ENCODE measurements around the gene IL17REL. TPM values are rescaled to one million over a fixed set of nuclear protein-coding genes. Genes with fewer than 3 reads are reported as not detected.
"Not testable (repeated sequence)": the region's sequence is repeated elsewhere in the genome, so short reads cannot be mapped to it uniquely, and the experiment has no call there.

Gene IL17REL
- total RNA-seq, 4 donors from 2014 or later: not detected

DNA sequence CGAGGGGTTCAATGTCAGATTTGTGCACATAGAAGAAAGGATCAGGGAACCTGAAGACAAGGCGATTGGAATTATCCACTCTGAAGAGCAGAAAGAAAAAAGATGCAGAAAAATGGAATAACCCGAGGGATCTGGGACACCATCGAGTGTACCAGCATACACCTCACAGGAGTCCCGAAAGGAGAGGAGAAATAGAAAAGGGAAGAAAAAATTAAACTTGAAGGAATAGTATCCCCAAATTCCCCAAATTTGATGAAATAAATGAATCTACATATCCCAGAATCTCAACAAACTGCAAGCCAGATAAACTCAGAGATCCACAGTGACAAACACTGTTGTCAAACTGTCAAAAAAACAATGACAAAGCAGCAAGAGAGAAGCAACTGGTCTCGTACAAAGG is 21.4 kb downstream of the IL17REL start:
- no peaks in the 10 kb centered on the region for H3K36me3 ChIP-seq
- H3K27ac ChIP-seq: no peak overlapping the region
- intact Hi-C loops (cut with DNase I): loop anchor here (5.0 kb wide), 1 partner anchor 64 kb away; no protein-coding TSS in a partner anchor
- peaks cover 0 to 15% (median 12%) of the 10 kb centered on the region in 3 donors for H3K9me3 ChIP-seq
- 80 to 81% methylated on average over 6 of the region's 6 CpGs for WGBS, 2 donors
- peaks cover 0 to 8% (median 3%) of the 10 kb centered on the region in 3 donors for H3K4me1 ChIP-seq
- TF ChIP-seq, protein P1, sequence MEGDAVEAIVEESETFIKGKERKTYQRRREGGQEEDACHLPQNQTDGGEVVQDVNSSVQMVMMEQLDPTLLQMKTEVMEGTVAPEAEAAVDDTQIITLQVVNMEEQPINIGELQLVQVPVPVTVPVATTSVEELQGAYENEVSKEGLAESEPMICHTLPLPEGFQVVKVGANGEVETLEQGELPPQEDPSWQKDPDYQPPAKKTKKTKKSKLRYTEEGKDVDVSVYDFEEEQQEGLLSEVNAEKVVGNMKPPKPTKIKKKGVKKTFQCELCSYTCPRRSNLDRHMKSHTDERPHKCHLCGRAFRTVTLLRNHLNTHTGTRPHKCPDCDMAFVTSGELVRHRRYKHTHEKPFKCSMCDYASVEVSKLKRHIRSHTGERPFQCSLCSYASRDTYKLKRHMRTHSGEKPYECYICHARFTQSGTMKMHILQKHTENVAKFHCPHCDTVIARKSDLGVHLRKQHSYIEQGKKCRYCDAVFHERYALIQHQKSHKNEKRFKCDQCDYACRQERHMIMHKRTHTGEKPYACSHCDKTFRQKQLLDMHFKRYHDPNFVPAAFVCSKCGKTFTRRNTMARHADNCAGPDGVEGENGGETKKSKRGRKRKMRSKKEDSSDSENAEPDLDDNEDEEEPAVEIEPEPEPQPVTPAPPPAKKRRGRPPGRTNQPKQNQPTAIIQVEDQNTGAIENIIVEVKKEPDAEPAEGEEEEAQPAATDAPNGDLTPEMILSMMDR (IDR thresholded peaks at IDR 0.05): no peak
- TF ChIP-seq POLR2A (IDR thresholded peaks at IDR 0.05): no peak
- no peak overlapping the region for H3K4me3 ChIP-seq
- H3K27me3 ChIP-seq: peaks cover 0 to 17% (median 0%) of the 10 kb centered on the region in 4 donors
- no peak for DNase-seq

DNA sequence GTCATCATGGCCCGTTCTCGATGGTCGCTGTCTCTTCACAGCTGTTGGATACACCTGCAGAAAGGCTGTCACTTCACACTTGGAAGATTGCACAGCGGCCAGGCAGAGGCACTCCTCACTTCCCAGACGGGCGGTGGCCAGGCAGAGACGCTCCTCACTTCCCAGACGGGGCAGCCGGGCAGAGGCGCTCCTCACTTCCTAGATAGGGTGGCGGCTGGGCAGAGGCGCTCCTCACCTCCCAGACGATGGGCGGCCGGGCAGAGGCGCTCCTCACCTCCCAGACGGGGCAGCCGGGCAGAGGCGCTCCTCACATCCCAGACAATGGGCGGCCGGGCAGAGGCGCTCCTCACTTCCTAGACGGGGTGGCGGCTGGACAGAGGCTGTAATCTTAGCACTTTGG is 22.7 kb downstream of the IL17REL start:
- not testable (repeated sequence) for DNase-seq, H3K27ac ChIP-seq, H3K36me3 ChIP-seq, H3K4me3 ChIP-seq, H3K4me1 ChIP-seq
- no CpG with 5 or more reads among the region's 24 CpGs for WGBS, 2 donors
- intact Hi-C loops (cut with DNase I): loop anchor here (5.0 kb wide), 1 partner anchor 63 kb away; no protein-coding TSS in a partner anchor
- H3K27me3 ChIP-seq: peaks cover 0 to 28% (median 0%) of the 10 kb centered on the region in 4 donors
- peaks cover 0 to 21% (median 16%) of the 10 kb centered on the region in 3 donors for H3K9me3 ChIP-seq

DNA sequence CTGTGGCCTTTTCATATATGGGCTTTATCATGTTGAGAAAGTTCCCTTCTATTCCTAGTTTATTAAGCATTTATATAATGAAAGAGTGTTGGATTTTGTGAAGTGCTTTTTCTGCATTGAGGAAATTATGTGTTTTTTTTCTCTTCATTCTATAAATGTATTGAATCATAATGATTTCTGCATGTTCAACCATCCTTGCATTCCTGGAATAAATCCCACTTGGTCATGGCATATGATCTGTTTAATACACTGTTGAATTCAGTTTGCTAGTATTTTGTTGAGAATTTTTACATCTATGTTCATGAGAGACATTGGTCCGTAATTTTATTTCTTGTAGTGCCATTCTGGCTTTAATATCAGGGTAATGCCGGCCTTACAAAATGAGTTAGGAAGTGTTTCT is 26.2 kb downstream of the IL17REL start:
- intact Hi-C loops (cut with DNase I): no loop called here
- no peak overlapping the region for H3K4me3 ChIP-seq
- H3K9me3 ChIP-seq: peaks cover 0 to 19% (median 15%) of the 10 kb centered on the region in 3 donors
- H3K27me3 ChIP-seq: peaks cover 6 to 63% (median 12%) of the 10 kb centered on the region in 4 donors
- DNase-seq: no peak
- TF ChIP-seq POLR2A (IDR thresholded peaks at IDR 0.05): no peak
- TF ChIP-seq, protein P1 (IDR thresholded peaks at IDR 0.05): no peak
- H3K4me1 ChIP-seq: peaks cover 8 to 12% (median 8%) of the 10 kb centered on the region in 3 donors
- 91 to 96% methylated on average over 2 of the region's 2 CpGs for WGBS, 2 donors
- H3K27ac ChIP-seq: no peak overlapping the region
- H3K36me3 ChIP-seq: no peaks in the 10 kb centered on the region

DNA sequence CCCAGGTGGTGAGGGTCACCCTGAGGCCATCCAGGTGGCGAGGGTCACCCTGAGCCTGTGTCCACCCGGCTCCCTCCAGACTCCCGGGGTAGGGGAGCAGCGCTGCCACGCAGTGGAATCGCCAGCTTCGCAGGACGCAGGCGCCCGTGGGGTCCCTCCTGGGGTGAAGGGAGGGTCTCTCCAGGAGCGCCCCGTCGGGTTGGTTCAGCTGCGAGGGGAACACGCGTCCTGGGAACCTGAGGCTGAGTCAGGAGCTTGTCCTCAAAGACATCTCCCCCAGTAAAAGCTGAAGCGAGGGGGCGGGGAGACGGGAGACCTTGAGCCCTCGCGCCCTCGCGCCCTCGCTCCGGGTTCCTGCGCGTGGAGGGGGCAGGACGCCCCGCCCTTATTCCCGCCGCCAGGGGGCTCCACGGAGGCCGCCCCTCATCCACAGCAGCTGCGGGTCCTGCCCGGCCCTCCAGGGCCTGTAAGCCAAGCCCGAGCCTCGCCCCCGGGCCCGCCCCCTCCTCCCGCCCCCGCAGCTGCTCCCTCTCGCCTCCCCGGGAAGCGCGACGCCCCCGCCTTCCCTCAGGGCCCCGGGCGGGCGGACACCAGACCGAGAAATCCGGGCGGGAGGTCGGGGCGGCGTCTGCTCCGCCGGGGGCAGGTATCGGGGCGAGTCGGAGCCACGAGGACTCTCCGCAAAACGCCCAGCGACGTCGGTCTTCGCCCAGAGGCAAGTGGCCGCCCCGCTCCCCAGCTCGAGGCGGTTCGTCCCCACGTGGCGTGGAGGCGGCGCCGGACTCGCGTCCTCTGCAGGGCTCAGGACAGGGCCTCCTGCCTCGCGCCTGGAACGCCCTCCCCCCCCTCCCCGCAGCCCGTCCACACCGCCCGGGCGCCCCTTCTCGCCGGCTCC is 29.2 kb downstream of the IL17REL start:
- Histone ChIP-seq H3K4me1 (peaks cover 8 to 12% (median 8%) of the 10 kb centered on the region in 3 donors), H3K9me3 (peaks cover 0 to 19% (median 11%) of the 10 kb centered on the region in 3 donors), H3K36me3 (no peaks in the 10 kb centered on the region), H3K4me3 (peak overlapping the region in 3 of 4 donors; percentile 3 to 60 (median 30)), H3K27ac (no peak overlapping the region), H3K27me3 (peaks cover 6 to 68% (median 12%) of the 10 kb centered on the region in 4 donors)
- intact Hi-C loops (cut with DNase I): no loop called here
- DNase-seq: no peak
- no peak for TF ChIP-seq POLR2A (IDR thresholded peaks at IDR 0.05)
- TF ChIP-seq, protein P1 (IDR thresholded peaks at IDR 0.05): peak in 2 of 6 experiments; percentile 11 to 32
- 2 to 13% methylated on average over 8 to 14 of the region's 90 CpGs for WGBS, 2 donors

DNA sequence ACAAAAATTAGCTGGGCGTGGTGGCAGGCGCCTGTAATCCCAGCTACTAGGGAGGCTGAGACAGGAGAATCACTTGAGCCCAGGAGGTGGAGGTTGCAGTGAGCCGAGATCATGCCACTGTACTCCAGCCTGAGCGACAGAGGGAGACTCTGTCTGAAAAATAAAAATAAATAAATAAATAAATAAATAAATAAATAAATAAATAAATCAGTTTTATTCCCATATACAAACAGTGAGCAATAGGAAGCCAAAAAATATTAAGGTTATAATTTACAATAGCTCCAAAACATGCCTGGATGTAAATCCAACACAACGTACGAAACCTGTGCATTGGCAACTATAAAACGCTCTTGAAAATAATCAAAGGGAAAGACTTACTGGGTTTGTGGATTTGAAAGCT is 30.8 kb downstream of the IL17REL start:
- DNase-seq; H3K36me3 ChIP-seq; H3K27ac ChIP-seq; H3K4me3 ChIP-seq; intact Hi-C loops (cut with DNase I): not testable (repeated sequence)
- Histone ChIP-seq H3K9me3 (peaks cover 0 to 18% (median 11%) of the 10 kb centered on the region in 3 donors), H3K27me3 (peaks cover 6 to 63% (median 12%) of the 10 kb centered on the region in 4 donors), H3K4me1 (peaks cover 8 to 12% (median 8%) of the 10 kb centered on the region in 3 donors)
- 89 to 93% methylated on average over 7 of the region's 7 CpGs for WGBS, 2 donors
